GM19463 (cell line): ENCODE measurements around the gene RRAS2.
"Not testable (repeated sequence)": the region's sequence is repeated elsewhere in the genome, so short reads cannot be mapped to it uniquely, and the experiment has no call there.

Experiments used
- ATAC-seq: cut with Tn5 transposase; IDR thresholded peaks from one replicate; pipeline ENCODE4 v1.9.1; 2021; ENCODE audit warnings: mild to moderate bottlenecking, moderate library complexity; ENCODE audit not compliant: unreplicated experiment

The RRAS2 gene

DNA sequence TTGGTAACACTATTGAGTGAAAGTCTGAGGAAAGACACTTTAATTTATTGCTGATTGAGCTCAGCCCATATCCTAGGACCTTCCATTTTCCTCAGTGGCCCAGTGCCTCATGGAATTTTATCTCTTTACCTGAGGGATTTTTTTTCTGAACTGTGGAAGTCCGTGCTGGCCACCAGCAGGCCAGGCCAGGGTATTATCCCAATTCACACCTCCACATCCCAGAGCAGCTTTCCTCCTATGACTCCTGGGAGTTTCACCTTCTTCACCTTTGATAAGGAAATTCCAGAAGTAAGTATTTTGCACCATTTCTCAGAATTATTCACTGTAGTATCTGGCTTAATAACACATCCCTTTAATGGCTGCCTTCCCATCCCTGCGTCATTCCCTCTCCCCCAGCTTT is 13.0 kb upstream of the RRAS2 start:
- no peak for ATAC-seq

DNA sequence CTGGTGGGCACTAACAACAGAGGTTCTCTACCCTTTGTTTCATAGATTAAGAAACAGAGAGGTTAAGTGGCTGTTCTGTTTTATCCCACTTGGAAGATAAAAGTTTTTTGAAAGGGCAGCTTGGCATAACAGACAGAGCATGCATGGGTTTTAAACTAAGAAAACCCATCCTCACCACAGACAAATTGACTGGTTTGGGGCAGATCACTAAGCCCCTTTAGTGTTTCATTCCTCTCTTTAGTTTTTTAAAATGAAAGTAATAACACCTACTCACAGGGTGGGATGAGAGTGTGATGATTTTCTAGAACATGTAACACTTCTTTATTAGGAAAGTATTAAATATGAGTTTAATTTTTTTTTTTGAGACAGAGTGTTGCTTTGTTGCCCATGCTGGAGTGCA is 12.3 kb upstream of the RRAS2 start:
- ATAC-seq, result no peak

DNA sequence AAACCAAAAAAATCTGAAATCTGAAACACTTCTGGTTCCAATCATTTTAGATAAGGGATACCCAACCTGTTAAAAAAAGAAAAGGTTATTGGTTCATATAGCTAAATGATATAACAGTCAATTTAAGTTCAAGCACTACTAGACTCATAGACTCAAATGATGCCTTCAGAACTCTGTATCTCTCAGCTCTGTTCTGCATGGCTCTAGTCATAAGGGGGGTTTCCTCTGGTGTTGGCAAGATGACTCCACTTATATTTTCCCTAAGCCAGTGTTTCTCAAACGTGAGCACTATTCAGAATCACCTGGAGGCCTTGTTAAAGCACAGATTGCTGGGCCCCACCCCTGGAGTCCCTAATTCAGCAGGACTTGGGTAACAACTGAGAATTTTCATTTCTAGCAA is 11.5 kb upstream of the RRAS2 start:
- peak; percentile 48 for ATAC-seq

DNA sequence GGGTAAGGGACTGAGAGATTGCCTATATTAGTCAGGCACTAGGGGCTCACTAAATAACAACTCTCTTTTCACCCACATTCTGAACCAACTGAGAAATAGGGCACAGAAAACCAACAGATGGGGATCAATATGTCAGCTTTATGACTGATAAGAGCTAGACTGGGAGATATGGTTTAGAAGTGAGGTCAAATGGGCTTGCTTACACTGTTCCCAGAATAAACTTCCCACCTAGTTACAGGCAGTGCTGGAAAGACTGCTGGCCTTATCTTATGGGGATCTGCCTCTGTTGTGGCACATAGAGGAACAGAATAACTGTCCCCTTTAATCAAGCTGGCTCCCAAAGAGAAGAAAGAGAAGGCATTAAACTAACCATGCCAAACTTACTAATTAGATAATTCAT is 10.6 kb upstream of the RRAS2 start:
- ATAC-seq, result no peak

DNA sequence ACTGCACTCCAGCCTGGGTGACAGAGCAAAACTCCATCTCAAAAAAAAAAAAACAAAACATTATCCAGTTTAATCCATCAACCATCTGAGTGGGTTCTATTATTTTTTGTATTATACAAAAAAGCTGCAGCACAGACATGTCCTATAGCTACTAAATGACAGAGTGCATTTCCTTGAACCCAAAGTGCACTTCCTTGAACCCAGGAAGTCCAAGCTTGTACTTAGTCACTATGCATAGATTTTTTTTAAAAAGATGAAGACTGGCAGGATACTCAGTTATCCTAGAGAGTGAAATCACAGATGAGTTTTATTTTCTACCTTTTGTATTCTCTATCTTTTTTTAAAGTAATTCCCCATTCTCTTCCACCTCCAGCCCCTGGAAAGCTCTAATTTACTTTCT is 8.0 kb upstream of the RRAS2 start:
- ATAC-seq, result no peak

DNA sequence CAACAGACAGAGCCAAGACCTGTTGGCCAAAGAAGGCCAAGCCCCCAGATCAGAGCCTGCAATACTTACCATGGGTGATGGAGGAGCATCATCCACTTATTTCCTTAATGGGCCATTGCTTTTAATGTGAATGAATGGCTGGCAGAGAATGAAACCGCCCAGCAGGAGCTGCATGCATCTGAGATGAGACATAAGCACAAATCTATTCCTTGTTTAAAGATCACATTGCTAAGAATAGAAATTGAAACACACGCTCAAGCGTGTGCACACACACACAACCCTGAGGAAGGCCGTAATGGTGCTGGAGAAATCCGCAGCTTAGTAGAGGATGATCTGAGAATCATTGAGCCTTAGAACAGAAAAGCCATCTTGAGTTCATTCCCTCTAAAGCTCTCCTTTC is 5.3 kb upstream of the RRAS2 start:
- ATAC-seq, result no peak

DNA sequence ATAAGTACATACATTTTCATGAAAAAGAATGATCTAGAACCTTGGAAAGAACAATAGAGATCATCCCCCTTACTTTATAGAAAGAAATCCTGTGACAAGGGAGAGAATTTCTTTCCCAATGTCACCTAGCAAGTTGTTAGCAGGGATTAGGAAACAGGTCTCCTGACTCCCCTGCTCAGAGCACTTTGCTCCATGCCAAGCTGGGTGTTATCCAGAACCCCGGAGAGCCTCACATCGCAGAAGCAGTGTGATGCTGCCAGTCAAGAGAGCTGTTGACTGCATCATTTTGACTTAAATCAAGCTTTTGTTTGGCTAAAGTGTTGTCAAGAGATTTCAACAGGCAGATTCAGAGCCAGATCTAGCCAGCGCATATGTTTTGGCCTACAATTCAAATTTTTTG is 3.6 kb upstream of the RRAS2 start:
- ATAC-seq, result no peak

DNA sequence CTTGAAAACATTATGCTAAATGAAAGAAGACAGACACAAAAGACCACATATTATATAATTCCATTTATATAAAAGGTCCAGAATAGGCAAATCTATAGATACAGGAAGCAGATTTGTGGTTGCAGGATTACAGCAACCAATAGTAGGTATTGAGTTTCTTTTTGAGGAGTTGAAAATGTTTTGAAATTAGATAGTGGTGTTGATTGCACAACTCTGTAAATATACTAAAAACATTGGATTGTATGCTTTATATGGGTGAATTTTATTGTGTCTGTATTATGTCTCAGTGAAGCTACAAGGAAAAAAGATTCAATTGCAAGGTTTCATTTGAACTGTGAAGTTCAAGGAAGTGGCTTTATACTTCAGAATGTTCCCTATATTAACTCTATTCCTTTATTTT is 3.0 kb upstream of the RRAS2 start:
- no peak for ATAC-seq

DNA sequence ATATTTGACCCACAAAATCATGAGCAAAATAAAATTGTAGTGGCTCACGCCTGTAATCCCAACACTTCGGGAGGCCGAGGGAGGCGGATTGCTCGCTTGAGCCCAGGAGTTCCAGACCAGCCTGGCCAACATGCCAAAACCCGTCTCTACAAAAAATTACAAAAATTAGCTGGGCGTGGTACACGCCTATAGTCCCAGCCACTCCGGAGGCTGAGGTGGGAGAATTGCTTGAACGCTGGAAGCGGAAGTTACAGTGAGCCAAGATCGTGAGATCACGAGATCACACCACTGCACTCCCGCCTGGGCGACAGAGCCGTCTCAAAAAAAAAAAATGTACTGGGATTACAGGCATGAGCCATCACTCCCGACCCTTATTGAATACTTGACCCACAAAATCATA is 2.0 kb upstream of the RRAS2 start:
- no peak for ATAC-seq

DNA sequence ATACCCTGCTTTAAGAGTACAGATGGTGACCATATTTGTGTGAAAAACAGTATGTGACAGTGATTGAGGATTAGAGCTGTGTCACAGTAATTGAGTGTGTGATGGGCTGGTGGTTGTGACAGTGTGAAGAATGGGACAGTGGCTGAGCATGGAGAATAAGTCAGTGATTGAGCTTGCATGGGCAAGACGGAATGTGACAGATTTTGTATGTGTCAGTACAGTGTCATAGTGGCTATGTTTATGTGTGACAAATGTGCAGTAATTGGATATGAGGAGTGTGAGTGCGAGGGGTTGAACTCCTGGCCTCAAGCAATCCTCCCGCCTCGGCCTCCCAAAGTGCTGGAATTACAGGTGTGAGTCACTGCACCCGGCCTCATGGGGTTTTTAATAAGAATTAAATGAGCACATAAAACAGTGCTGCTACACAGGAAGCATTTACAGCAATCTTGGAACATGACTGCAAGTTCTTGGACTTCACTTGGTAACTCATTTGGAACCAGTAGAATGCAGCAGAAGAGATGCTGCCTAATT is 583 bp upstream of the RRAS2 start:
- ATAC-seq, result no peak

DNA sequence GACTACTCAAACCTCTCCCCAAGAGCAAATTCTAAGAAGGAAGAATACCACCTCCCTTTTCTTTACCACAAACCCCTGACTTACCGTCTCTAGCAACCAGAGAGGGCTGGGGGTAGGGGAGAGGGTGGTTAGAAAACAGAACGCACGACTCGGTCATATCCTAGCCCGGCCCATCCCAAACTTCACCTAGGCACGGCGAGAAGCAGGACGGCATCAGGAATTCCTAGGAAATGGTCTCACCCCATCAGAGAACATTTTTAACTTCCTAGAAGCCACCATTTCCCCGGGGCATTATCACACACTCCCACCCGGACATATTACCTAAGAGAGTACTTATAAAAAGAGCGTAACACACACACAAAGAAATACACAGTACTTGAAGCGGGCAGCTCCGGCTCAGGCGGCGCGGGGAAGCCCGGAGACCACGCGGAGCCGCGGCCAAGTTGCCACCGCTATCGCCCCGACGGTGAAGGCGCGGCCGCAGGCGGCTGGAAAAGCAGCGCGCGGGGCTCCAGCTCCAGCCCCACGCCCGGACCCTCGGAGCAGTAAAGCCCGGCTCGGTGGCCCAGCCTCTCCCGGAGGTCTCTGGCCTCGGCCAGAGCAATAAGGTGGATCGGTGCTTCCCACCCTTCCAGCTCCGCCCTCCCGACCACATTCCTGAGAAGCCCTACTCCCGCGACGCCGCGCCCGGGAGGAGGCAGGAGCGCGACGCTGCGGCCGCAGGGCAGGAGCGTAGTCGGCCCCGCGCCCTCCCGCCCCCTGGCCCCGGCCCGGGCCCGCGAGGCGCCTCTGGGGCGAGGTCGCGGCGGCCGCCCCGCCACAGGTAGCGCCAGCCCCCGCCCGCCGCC is 878 bp downstream of the RRAS2 start:
- ATAC-seq, result peak; percentile 42

DNA sequence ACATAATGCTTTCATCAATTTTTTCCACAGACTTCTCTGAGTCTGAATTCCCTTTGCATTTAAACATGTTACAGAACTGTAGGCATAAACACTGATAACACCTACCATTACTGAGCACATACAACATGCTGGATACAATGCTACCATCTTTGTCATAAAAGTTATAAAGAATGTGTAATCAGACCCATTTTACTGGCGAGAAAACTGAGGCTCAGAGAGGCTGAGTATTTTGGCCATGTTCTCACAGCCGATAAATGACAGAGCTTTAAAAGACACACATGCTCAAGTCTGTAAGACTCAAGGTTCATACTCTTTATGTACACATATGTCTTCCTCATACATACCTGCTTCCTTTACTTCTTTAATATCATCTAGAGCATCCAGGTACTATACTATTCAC is 2.6 kb downstream of the RRAS2 start:
- ATAC-seq, result no peak

DNA sequence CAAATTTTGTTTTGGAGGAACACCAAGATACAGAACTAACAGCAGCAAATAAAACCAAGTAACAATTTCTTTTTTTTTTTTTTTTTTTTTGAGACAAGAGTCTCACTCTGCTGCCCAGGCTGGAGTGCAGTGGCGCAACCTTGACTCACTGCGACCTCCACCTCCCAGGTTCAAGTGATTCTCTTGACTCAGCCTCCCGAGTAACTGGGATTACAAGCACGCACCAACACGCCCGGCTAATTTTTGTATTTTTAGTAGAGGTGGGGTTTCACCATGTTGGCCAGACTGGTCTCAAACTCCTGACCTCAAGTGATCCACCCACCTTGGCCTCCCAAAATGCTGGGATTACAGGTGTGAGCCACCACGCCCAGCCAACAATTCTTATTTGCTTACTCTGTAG is 4.4 kb downstream of the RRAS2 start:
- ATAC-seq, result not testable (repeated sequence)

DNA sequence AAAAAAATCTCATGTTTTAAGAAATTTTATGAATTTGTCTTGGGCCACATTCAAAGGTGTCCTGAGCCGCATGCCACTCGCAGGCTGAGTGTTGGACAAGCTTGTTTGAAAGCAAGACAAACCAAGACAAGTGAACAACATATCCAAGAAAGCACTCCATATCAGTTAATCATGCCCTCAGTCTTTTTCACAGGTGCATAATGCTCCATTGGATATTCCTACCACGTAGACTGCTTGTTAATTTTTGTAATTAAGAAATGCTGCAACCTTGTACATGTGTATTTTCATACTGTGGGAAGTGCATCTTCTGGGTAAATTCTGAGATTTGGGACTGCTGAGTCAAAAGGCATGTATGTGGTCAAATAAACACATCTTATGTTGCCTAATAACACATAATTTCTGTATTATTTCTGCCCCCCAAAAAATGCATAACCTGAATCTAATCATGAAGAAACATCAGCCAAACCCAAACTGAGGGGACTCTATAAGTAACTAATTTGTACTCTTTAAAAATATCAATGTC is 8.2 kb downstream of the RRAS2 start:
- ATAC-seq, result no peak

DNA sequence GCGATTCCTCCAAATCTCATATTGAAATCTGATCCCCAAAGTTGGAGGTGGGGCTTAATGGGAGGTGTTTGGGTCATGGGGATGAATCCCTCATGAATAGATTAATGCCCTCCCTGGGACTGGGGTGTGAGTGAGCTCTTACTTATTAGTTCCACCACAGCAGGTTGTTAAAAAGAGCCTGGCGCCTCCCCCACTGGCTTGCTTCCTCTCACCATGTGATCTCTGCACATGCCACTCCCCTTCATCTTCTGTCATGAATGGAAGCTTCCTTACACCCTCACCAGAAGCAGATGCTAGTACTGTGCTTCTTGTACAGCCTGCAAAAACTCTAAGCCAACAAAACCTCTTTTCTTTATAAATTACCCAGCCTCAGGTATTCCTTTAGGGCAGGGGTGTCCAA is 8.8 kb downstream of the RRAS2 start:
- ATAC-seq, result no peak

DNA sequence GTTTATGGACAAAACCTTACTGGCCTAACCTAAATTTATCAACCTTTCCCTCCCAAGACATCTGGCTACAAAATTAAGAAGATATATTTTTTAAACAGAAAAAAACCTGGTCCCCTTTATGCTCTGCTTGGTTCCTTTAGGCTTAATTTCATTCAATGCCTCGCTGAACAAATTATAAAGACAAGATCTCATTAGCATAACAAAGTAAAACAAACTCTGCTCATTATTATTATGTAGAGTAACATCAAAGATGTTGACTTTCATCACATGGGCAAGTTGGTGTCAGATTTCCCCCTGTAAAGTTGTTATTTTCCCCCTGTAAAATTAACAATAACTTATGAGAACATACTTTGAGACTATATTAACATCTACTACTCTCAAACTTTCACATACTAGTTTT is 11.0 kb downstream of the RRAS2 start:
- no peak for ATAC-seq

DNA sequence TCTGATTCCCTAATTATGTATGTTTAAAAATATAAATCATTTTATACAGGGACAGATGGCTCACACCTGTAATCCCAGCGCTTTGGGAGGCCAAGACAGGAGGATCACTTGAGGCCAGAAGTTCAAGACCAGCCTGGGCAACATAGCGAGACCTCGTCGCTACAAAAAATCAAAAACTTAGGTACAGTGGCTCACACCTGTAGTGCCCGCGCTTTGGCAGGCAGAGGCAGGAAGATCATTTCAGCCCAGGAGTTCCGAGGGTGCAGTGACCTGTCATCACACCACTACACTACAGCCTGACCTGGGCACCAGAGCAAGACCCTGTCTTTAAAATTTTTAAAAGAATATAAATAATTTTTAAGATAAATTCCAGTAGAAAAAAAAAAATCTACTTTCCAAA is 11.5 kb downstream of the RRAS2 start:
- no peak for ATAC-seq

DNA sequence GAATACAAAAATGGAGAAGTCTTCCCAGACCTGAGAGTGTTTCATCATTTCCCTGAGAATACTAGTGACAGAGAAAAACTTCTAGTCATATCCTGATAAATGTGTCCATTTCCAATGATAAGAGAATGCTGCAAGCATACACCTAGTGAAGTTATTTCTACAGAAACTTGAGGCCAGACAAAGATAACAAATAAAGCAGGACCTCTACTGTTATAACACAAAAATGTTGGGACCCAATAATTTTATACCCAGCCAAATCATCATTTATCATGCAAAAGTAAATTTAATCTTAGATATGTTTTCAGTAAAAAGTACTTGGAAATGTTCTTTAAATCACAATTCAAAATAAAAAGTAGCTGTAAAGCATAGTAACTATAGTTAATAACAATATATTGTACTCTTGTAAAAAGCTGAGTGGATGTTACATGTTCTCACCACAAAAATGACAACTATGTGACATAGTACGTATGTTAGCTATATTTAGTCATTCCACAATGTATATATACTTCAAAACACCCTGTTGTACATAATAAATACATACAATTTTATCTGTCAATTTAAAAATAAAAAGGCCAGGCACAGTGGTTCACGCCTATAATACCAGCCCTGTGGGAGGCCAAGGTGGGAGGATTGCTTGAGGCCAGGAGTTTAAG is 12.6 kb downstream of the RRAS2 start:
- ATAC-seq, result no peak

DNA sequence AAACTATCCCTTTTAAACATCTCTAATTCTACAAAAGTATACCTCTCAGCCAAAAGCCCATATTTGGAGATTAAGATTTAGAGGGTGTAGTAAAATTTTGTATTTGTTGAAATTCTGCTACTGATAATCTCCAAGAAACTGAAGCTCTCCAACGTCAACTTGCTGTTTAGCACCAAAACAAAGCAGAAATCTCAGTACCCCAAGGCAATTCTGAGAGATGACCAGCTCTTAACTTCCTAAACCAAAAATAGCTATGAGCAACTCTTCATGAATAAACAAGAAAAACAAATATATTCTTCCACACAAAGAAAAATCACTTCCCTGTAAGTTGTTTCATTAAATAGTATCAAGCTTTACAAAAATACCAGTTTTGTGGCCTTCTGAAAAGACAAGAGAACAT is 13.3 kb downstream of the RRAS2 start:
- no peak for ATAC-seq

DNA sequence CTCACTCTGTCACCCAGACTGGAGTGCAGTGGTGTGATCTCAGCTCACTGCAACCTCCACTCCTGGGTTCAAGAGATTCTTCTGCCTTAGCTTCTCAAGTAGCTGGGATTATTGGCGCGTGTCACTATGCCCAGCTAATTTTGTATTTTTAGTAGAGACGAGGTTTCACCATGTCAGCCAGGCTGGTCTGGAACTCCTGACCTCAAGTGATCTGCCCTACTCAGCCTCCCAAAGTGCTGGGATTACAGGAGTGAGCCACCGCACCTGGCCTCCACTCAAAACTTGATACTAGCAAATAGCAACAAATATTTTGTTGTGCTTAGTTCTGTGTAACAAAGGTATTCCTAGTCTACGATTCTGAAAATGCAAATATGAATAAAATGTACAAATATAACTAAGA is 14.0 kb downstream of the RRAS2 start:
- not testable (repeated sequence) for ATAC-seq

DNA sequence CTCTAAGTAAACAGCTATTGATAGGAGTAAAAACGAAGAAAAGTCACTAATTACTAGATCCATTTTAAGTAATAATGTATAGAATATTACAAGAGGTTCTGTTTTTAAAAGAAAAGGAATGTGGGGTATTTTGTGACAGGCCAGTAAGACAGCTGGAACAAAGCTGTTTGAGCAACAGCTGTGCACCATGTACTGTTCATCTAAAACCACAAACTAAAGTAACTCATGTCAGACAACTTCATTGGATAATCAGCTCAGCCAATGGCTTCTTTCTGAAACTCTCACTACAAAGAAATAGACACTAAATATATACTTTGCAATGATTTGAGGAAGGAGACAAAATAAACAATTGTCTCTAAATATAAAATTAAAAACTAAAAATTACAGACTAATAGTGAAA is 16.1 kb downstream of the RRAS2 start:
- ATAC-seq, result no peak

DNA sequence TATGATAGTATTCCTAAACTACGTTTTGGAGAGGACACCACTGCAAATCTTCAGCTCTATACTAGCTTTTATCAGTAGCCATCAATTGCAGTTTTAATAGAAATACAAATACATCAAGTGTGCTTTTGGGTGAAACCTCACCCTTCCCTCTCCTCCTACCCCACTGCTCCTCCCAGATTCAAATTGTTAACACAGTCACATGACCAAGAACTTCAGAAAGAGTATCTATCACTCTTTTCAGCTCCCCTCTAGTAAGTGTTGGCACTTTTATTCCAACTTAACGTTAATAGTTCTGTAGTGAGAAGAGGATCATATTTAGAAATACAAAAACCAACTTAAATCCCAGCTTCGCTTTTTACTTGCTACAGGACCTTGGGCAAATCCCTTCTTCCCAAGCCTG is 17.0 kb downstream of the RRAS2 start:
- no peak for ATAC-seq
